Epithelial cell of proximal tubule (primary cell): ENCODE data around the gene IL31RA. TPM values are rescaled to one million over a fixed set of nuclear protein-coding genes. Genes with fewer than 3 reads are reported as not detected.

Experiments
- DNase-seq: peaks from one replicate; pipeline ENCODE4 v3.0.0-alpha.2; 2011; ENCODE audit warnings: low read depth
- H3K4me3 ChIP-seq: 2 replicates; pipeline ENCODE4 v1.5.1; 2011; ENCODE audit warnings: low read depth, mild to moderate bottlenecking, low read length
- CTCF ChIP-seq: conservative IDR thresholded peaks from 2 replicates; pipeline ENCODE4 v1.5.1; 2012; ENCODE audit warnings: low read depth, mild to moderate bottlenecking, low read length
- total RNA-seq: library from RNA; depleted of rRNA; stranded (reverse); fragments of >200 nt; gene quantifications from 2 replicates; pipeline ENCODE4 v1.2.3, GENCODE V29; 2015

Gene IL31RA
- total RNA-seq, 1 donor from 2014 or later = 2.9 TPM

DNA sequence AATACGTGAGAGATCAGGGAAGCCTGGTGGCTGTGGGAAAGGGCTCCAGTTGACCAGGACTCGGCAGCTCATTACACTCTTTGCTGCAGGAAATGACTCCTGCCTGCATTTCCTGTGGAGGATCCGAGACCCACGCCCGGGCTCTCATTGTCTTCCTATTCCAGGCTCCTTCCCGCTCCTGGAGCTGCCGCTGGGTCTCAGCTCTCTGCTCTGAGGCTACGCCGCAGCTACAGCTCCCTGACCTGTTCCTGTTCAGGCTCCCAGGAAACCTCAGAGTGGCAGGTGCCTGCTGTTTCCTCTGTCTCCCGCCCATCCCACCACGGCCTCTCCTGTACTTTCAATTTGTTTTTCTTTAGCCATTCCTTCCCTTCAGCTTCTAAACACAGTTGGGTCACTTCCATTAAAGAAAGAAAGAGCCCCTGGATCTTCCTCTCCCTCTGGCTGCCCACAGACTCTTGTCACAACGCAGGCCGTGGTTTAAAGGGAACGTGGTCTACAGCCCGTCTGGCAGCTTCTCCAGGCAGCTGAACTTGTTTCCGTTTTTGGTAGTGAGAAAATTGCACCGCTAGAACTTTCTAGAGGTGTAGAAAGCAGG is 72.1 kb downstream of the IL31RA start:
- TF ChIP-seq CTCF = no peak
- no peak for DNase-seq
- H3K4me3 ChIP-seq = no peak overlapping the region

- TF ChIP-seq CTCF = no peak
- H3K4me3 ChIP-seq = no peak overlapping the region
- no peak for DNase-seq
These were observed 72.8 kb downstream of the IL31RA start for GRCh38 chr5:55923865-55924500.

GRCh38 chr5:55924744-55925143 is 73.6 kb downstream of the IL31RA start:
- H3K4me3 ChIP-seq = no peak overlapping the region
- TF ChIP-seq CTCF = no peak

GRCh38 chr5:55925181-55925580 is 74.0 kb downstream of the IL31RA start:
- no peak for DNase-seq
- TF ChIP-seq CTCF = no peak
- no peak overlapping the region for H3K4me3 ChIP-seq

More at GRCh38 chr5:55924744-55925143, 73.6 kb downstream of the IL31RA start:
- DNase-seq = no peak

DNA sequence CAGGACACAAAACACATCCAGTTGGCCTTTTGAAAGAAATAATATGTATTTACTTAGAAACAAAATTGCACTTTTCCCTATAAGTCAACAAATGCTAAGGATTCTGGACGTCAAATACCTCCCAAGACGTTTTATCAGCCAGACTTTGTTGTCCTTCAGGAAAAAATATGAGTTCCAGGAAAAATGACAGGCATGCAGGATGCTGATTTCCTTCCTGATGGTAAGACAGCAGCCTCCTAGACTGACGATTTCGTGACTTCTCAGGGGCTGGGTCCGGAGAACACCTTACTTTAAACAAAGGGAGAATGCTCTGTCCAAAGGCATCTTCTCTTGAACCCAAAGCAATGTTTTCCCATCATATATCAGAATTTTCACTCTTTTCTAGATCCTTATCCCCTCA is 74.6 kb downstream of the IL31RA start:
- TF ChIP-seq CTCF = no peak
- DNase-seq = no peak
- H3K4me3 ChIP-seq = no peak overlapping the region

- no peak overlapping the region for H3K4me3 ChIP-seq
- no peak for TF ChIP-seq CTCF
- no peak for DNase-seq
These were observed 75.3 kb downstream of the IL31RA start for GRCh38 chr5:55926476-55926875.
